Common myeloid progenitor, CD34-positive (primary cell): ENCODE results near the gene TAS2R38.
A peak's percentile ranks its signal among the peaks of the same experiment; 100 is the strongest.

Experiments used
- CTCF ChIA-PET: fragments of 350-600 bp; sonication (Branson Sonifier 250); formaldehyde crosslinking; loops from one replicate; lab custom pipeline; 2021; ENCODE audit warnings: antibody characterized with exemption; lab: Charles Lee
- POLR2A ChIA-PET: fragments of 350-600 bp; sonication (Branson Sonifier 250); formaldehyde crosslinking; loops from one replicate; lab custom pipeline; 2021; ENCODE audit warnings: antibody characterized with exemption; lab: Charles Lee
- DNase-seq, 3 donors: peaks; one replicate each; pipeline versions ENCODE4 v3.0.0 to v3.0.0-alpha.2; 2013
- H3K27ac ChIP-seq, 2 experiments: 1 replicate in 1 of 2; 2 replicates in 1 of 2; pipeline ENCODE4 v1.7.0; 2013; ENCODE audit warnings: inconsistent platforms in 2 of 2, low read length in 2 of 2, mild to moderate bottlenecking in 2 of 2, low read depth in 1 of 2, moderate library complexity in 1 of 2; ENCODE audit not compliant: severe bottlenecking in 2 of 2, insufficient read depth in 1 of 2, poor library complexity in 1 of 2
- H3K27me3 ChIP-seq, 5 experiments: replicated peaks in 2 of 5; 1 replicate in 3 of 5; 2 replicates in 2 of 5; pipeline versions ENCODE4 v1.6.1 to v1.7.0; 2013; ENCODE audit warnings: low read length in 4 of 5, mild to moderate bottlenecking in 2 of 5, moderate library complexity in 2 of 5, inconsistent platforms in 1 of 5; ENCODE audit not compliant: insufficient read depth in 5 of 5, control insufficient read depth in 4 of 5
- H3K36me3 ChIP-seq, 4 experiments: 1 replicate in 2 of 4; 2 replicates in 2 of 4; pipeline versions ENCODE4 v1.6.1 to v1.7.0; 2013; ENCODE audit warnings: low read length in 3 of 4, control low read depth in 1 of 4, mild to moderate bottlenecking in 1 of 4; ENCODE audit not compliant: control insufficient read depth in 4 of 4, insufficient read depth in 4 of 4
- H3K4me1 ChIP-seq, 4 experiments: 1 replicate in 3 of 4; 2 replicates in 1 of 4; pipeline versions ENCODE4 v1.6.1 to v1.7.1; 2013; ENCODE audit warnings: low read length in 3 of 4, mild to moderate bottlenecking in 3 of 4, control low read depth in 1 of 4, inconsistent platforms in 1 of 4, moderate library complexity in 1 of 4; ENCODE audit not compliant: control insufficient read depth in 4 of 4, insufficient read depth in 4 of 4; ENCODE audit errors: control extremely low read depth in 1 of 4
- H3K4me3 ChIP-seq, 7 experiments: 1 replicate in 4 of 7; 2 replicates in 3 of 7; pipeline versions ENCODE4 v1.5.1 to v1.7.0; 2013; ENCODE audit warnings: mild to moderate bottlenecking in 7 of 7, low read length in 6 of 7, moderate library complexity in 6 of 7, inconsistent platforms in 2 of 7, low read depth in 2 of 7, control low read depth in 1 of 7; ENCODE audit not compliant: insufficient read depth in 4 of 7, control insufficient read depth in 1 of 7; ENCODE audit errors: extremely low read depth in 1 of 7
- H3K9me3 ChIP-seq, 5 experiments: 1 replicate in 4 of 5; 2 replicates in 1 of 5; pipeline versions ENCODE4 v1.6.1 to v1.7.1; 2013; ENCODE audit warnings: low read length in 4 of 5, mild to moderate bottlenecking in 2 of 5, inconsistent platforms in 1 of 5, low read depth in 1 of 5, moderate library complexity in 1 of 5; ENCODE audit not compliant: control insufficient read depth in 4 of 5, insufficient read depth in 2 of 5; ENCODE audit errors: control extremely low read depth in 1 of 5
- WGBS: methylation state at CpG from one replicate; pipeline ENCODE4 v1.1.5; 2013; ENCODE audit not compliant: insufficient coverage; 5-methylcytosine and 5-hydroxymethylcytosine counted together

Gene TAS2R38

DNA sequence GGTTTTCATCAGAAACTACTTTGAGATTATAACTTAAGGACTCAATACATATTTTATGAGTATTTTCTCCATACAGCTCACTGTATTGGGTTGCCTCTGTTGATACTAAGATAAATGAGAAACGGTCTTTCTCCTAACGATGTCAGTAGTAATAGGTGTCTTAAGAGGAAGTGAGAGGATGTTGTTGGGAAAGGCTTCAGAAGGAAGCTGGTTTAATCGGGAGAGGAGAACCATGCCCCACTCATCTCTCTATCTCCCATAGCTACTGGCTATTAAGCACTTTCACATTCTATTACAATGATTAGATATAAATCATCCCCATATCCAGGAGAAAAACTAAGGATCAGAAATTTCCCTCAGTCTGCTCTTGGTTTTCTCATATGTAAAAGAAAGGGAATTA, 28.8 kb downstream of the TAS2R38 start:
- no CpG with 5 or more reads among the region's 3 CpGs for WGBS
- H3K27me3 ChIP-seq: no peaks in the 10 kb centered on the region
- no peak for DNase-seq
- H3K36me3 ChIP-seq: no peaks in the 10 kb centered on the region
- ChIA-PET CTCF (interaction anchor here (0.7 to 1.9 kb wide), 2 partner anchors 10 to 14 kb away, joined by 3 to 10 read pairs; no protein-coding TSS in a partner anchor), POLR2A (no interaction called here)
- H3K27ac ChIP-seq: no peak overlapping the region
- peaks cover 0 to 9% (median 0%) of the 10 kb centered on the region in 5 experiments for H3K9me3 ChIP-seq
- peak overlapping the region in 1 of 7 experiments; percentile 21 for H3K4me3 ChIP-seq
- peaks cover 7 to 29% (median 13%) of the 10 kb centered on the region in 4 experiments for H3K4me1 ChIP-seq

DNA sequence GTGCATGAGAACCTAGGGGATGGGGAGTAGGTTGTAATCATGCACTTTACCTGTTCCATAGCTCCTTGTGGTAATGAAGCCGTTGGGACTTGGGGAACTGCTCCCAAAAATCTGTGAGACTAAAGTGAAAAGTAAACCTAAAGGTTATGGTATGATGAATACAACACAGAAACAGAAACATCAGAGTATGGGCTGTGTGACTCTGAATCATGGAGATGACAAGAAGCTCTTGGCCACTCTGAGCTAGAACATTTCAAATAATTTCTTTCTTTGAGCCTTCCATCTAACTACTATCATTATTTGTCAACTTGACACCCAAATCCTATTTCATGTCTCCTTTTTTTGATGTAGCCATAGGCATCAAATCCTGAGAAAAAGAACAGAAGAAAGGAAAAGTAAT, 29.7 kb downstream of the TAS2R38 start:
- POLR2A ChIA-PET: no interaction called here
- CTCF ChIA-PET: interaction anchor here (0.7 kb wide), 1 partner anchor 33 kb away, joined by 3 read pairs; no protein-coding TSS in a partner anchor
- Histone ChIP-seq H3K36me3 (no peaks in the 10 kb centered on the region), H3K27me3 (no peaks in the 10 kb centered on the region), H3K9me3 (peaks cover 0 to 9% (median 0%) of the 10 kb centered on the region in 5 experiments), H3K4me1 (peaks cover 7 to 29% (median 13%) of the 10 kb centered on the region in 4 experiments), H3K27ac (no peak overlapping the region), H3K4me3 (no peak overlapping the region)
- 100% methylated on average over 1 of the region's 1 CpG for WGBS
- no peak for DNase-seq

DNA sequence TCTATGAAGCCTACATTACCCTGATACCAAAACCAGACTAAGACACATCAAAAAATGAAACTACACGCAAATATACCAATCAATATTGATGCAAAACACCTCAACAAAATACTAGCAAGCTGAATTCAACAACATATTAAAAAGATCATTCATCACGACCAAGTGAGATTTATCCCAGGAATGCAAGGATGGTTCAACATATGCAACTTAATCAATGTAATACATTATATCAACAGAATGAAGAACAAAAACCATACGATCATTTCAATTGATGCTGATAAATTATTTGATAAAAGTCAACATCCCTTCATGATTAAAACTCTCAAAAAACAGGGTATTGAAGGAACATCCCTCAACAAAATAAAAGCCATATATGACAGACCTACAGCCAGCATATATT, 32.5 kb downstream of the TAS2R38 start:
- WGBS: no CpG with 5 or more reads among the region's 3 CpGs
- H3K4me3 ChIP-seq: no peak overlapping the region
- no peak for DNase-seq
- H3K27me3 ChIP-seq: no peaks in the 10 kb centered on the region
- CTCF ChIA-PET: interaction anchor here (2.2 kb wide), 1 partner anchor 8 kb away, joined by 7 read pairs; no protein-coding TSS in a partner anchor
- H3K9me3 ChIP-seq: peaks cover 0 to 20% (median 1%) of the 10 kb centered on the region in 5 experiments
- H3K4me1 ChIP-seq: peaks cover 4 to 20% (median 11%) of the 10 kb centered on the region in 4 experiments
- POLR2A ChIA-PET: no interaction called here
- H3K36me3 ChIP-seq: no peaks in the 10 kb centered on the region
- H3K27ac ChIP-seq: no peak overlapping the region

DNA sequence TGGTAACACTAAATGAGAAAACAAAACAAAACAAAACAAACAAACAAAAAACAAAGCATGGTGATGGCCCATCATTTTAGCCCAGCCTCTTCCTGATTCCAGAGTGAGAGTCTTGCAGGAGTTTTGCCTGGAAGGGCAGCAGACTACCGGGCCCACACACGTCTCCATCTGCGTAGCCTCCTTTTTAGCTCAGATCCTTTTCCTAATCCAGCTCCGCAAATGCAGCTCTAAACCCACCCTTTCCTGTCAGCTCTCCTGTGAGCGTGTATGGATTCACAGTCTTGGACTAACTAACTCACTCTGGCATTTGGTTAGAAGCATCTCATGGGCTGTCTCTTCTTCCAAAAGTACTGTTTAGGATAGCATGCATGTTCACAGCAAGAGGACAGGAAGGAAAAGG, 43.4 kb downstream of the TAS2R38 start:
- no peaks in the 10 kb centered on the region for H3K9me3 ChIP-seq
- peaks cover 0 to 3% (median 0%) of the 10 kb centered on the region in 4 experiments for H3K36me3 ChIP-seq
- DNase-seq: no peak
- H3K4me1 ChIP-seq: peaks cover 8 to 23% (median 12%) of the 10 kb centered on the region in 4 experiments
- 100% methylated on average over 5 of the region's 5 CpGs for WGBS
- CTCF ChIA-PET: interaction anchor here (1.5 kb wide), 1 partner anchor 25 kb away, joined by 3 read pairs; no protein-coding TSS in a partner anchor
- no peaks in the 10 kb centered on the region for H3K27me3 ChIP-seq
- no peak overlapping the region for H3K27ac ChIP-seq
- no peak overlapping the region for H3K4me3 ChIP-seq
- POLR2A ChIA-PET: no interaction called here

DNA sequence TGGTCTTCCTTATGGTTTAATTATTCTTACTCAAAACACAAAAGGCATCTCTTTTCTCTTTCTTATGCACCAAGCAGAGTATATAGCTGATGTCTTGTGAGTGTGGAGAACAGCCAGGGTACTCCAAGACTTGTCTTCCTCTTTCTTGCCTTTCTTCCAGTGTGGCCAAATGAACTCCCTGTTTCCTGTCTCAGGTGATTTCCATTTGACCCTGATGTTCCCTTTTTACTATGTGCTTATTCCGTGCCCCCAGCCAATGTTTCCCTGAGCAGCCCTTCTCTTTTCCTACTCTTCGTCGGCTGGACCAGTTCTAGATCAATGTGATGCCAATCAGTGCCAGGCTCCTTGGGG, 44.8 kb downstream of the TAS2R38 start:
- Histone ChIP-seq H3K4me1 (peaks cover 8 to 23% (median 12%) of the 10 kb centered on the region in 4 experiments), H3K27ac (peak overlapping the region in 1 of 2 experiments; percentile 16), H3K4me3 (no peak overlapping the region), H3K27me3 (no peaks in the 10 kb centered on the region), H3K9me3 (no peaks in the 10 kb centered on the region), H3K36me3 (peaks cover 0 to 3% (median 0%) of the 10 kb centered on the region in 4 experiments)
- POLR2A ChIA-PET: no interaction called here
- 87% methylated on average over 3 of the region's 3 CpGs for WGBS
- peak in 2 of 3 donors; percentile 18 to 32 for DNase-seq
- CTCF ChIA-PET: no interaction called here

DNA sequence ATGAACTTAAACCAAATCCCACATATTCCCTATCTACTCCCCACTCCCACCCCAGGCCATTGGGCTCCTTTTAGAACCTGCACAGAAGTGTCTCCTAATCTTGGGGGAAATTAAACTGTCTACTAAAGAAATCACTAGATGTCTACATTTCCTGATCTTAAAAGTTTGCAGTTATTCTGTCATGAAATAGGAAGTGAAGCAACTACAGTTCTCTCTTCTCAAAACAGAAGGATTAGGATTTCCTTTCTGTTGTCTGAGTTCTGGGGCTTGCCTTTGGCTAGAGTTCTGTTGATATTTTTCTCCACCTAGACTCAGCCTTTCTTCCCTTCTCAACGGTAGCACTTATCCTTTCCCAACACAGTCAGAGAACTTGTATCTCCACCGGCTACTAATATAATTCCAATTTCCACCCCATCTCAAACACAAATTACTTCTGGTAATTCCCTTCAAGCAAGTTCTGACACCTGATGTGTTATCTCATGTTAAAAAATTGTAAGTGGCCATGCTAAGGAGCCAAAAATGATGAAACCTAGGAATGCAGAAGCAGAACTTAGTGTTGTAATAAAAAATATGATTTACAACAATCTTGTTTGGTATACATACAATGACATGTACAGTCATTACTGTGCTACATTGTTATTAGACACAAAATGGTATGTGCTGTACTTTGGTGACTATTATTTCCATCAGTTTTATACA, 45.3 kb downstream of the TAS2R38 start:
- peak overlapping the region in 1 of 7 experiments; percentile 4 for H3K4me3 ChIP-seq
- ChIA-PET POLR2A (no interaction called here), CTCF (interaction anchor here (1.2 kb wide), 1 partner anchor 22 kb away, joined by 3 read pairs; no protein-coding TSS in a partner anchor)
- H3K27me3 ChIP-seq: no peaks in the 10 kb centered on the region
- H3K9me3 ChIP-seq: no peaks in the 10 kb centered on the region
- peak overlapping the region in 1 of 2 experiments; percentile 16 for H3K27ac ChIP-seq
- DNase-seq: peak in 2 of 3 donors; percentile 41 to 51
- peaks cover 8 to 23% (median 12%) of the 10 kb centered on the region in 4 experiments for H3K4me1 ChIP-seq
- 17% methylated on average over 1 of the region's 2 CpGs for WGBS
- peaks cover 0 to 3% (median 0%) of the 10 kb centered on the region in 4 experiments for H3K36me3 ChIP-seq
